ENCODE data around the gene PPFIA1.

PPFIA1 gene

GRCh38 chr11:70353900-70354568, 83.5 kb downstream of the PPFIA1 start:
- DNase-seq (ENCODE audit: low read depth, low spot score) = no peak

- DNase-seq (ENCODE audit: low read depth, low spot score) = no peak
Observed at GRCh38 chr11:70354629-70355028, 84.1 kb downstream of the PPFIA1 start.

GRCh38 chr11:70358753-70359152, 88.3 kb downstream of the PPFIA1 start:
- DNase-seq (ENCODE audit: low read depth, low spot score) = no peak

- no peak for DNase-seq (ENCODE audit: low read depth, low spot score)
Observed at GRCh38 chr11:70359451-70360205, 89.1 kb downstream of the PPFIA1 start.

- DNase-seq (ENCODE audit: low read depth, low spot score) = no peak
Observed at GRCh38 chr11:70360211-70360610, 89.7 kb downstream of the PPFIA1 start.

GRCh38 chr11:70364178-70364577, 93.7 kb downstream of the PPFIA1 start:
- DNase-seq (ENCODE audit: low read depth, low spot score) = no peak

GRCh38 chr11:70364745-70365543, 94.5 kb downstream of the PPFIA1 start:
- DNase-seq (ENCODE audit: low read depth, low spot score) = peak; percentile 6

GRCh38 chr11:70365544-70365927, 95.0 kb downstream of the PPFIA1 start:
- DNase-seq (ENCODE audit: low read depth, low spot score) = no peak

GRCh38 chr11:70367071-70367470, 96.6 kb downstream of the PPFIA1 start:
- no peak for DNase-seq (ENCODE audit: low read depth, low spot score)

- DNase-seq (ENCODE audit: low read depth, low spot score) = no peak
Observed at GRCh38 chr11:70368961-70369360, 98.5 kb downstream of the PPFIA1 start.

GRCh38 chr11:70371241-70371640, 100.8 kb downstream of the PPFIA1 start:
- DNase-seq (ENCODE audit: low read depth, low spot score) = no peak

GRCh38 chr11:70372076-70372475, 101.6 kb downstream of the PPFIA1 start:
- no peak for DNase-seq (ENCODE audit: low read depth, low spot score)

GRCh38 chr11:70376621-70377020, 106.1 kb downstream of the PPFIA1 start:
- no peak for DNase-seq (ENCODE audit: low read depth, low spot score)

- no peak for DNase-seq (ENCODE audit: low read depth, low spot score)
Observed at GRCh38 chr11:70377645-70378044, 107.2 kb downstream of the PPFIA1 start.

GRCh38 chr11:70378506-70379134, 108.1 kb downstream of the PPFIA1 start:
- no peak for DNase-seq (ENCODE audit: low read depth, low spot score)

GRCh38 chr11:70381350-70381749, 110.9 kb downstream of the PPFIA1 start:
- no peak for DNase-seq (ENCODE audit: low read depth, low spot score)

GRCh38 chr11:70381872-70382861, 111.7 kb downstream of the PPFIA1 start:
- DNase-seq (ENCODE audit: low read depth, low spot score) = no peak

GRCh38 chr11:70383664-70384565, 113.4 kb downstream of the PPFIA1 start:
- DNase-seq (ENCODE audit: low read depth, low spot score) = no peak

GRCh38 chr11:70384566-70385152, 114.2 kb downstream of the PPFIA1 start:
- DNase-seq (ENCODE audit: low read depth, low spot score) = no peak

Data from activated CD4-positive, CD25-positive, alpha-beta regulatory T cell treated with anti-CD3 and anti-CD28 coated beads, Interleukin-2, amount 50 U/mL, for 16 hours (primary cell).